HepG2 (cell line): Measurements from ENCODE around the gene UBL7. TPM values are rescaled to one million over a fixed set of nuclear protein-coding genes. Genes with fewer than 3 reads are reported as not detected.

Source experiments
- ATAC-seq: fragments of 200-7000 bp; cut with Tn5 transposase; 3 replicates; pipeline ENCODE4 v1.9.1; 2020; ENCODE audit warnings: mild to moderate bottlenecking, moderate library complexity
- BruUV-seq: library from RNA; stranded (reverse); fragments of 400-500 nt; replicated peaks from 2 replicates; lab custom pipeline; 2021; lab: Mats Ljungman, UMichigan
- CTCF ChIA-PET: fragments of 300-600 bp; formaldehyde crosslinking; extraction: SDS; loops from one replicate; lab custom pipeline; 2021; ENCODE audit warnings: low total read pairs, inconsistent platforms, low intra/inter-chr PET ratio; lab: Yijun Ruan, JAX
- POLR2A ChIA-PET: fragments of 350-600 bp; sonication (Branson Sonifier 250); formaldehyde crosslinking; loops from one replicate; lab custom pipeline; 2020; ENCODE audit warnings: antibody characterized with exemption, inconsistent platforms; lab: Yijun Ruan, JAX
- DNase-seq: peaks from one replicate; pipeline ENCODE4 v3.0.0-alpha.2; 2015; ENCODE audit warnings: low spot score
- FAIRE-seq: peaks from 3 replicates; lab custom pipeline; 2011; peaks lifted over from hg19 to GRCh38; lab: Jason Lieb, UNC
- H2AFZ ChIP-seq: one replicate; pipeline ENCODE4 v1.6.1; 2011; ENCODE audit warnings: low read length, inconsistent platforms
- H3K27ac ChIP-seq: fragments of 300-600 bp; 3 replicates; pipeline ENCODE4 v1.8.0; 2011; ENCODE audit warnings: mixed run types, mild to moderate bottlenecking, mixed read lengths, low read length, inconsistent platforms; ENCODE audit not compliant: insufficient read depth; ENCODE audit errors: extremely low read length
- H3K27me3 ChIP-seq, 2 experiments: fragments of 200-600 bp in 1 of 2; 2 replicates in 1 of 2; 3 replicates in 1 of 2; pipeline versions ENCODE4 v1.6.0 to v1.8.0; 2011; ENCODE audit warnings: low read length in 2 of 2, mild to moderate bottlenecking in 2 of 2, moderate library complexity in 2 of 2, inconsistent platforms in 1 of 2; ENCODE audit not compliant: insufficient read depth in 2 of 2, control insufficient read depth in 1 of 2
- H3K36me3 ChIP-seq, 2 experiments: fragments of 200-600 bp in 1 of 2; replicated peaks in 1 of 2; 2 replicates in 1 of 2; 3 replicates in 1 of 2; pipeline versions ENCODE4 v1.5.1 to v1.8.0; 2011; ENCODE audit warnings: low read length in 2 of 2, inconsistent platforms in 1 of 2; ENCODE audit not compliant: insufficient read depth in 2 of 2, control insufficient read depth in 1 of 2
- H3K4me1 ChIP-seq: 2 replicates; pipeline ENCODE4 v1.5.1; 2012; ENCODE audit warnings: low read length, inconsistent platforms; ENCODE audit not compliant: insufficient read depth
- H3K4me2 ChIP-seq: 2 replicates; pipeline ENCODE4 v1.6.0; 2011; ENCODE audit warnings: low read depth, low read length, inconsistent platforms
- H3K4me3 ChIP-seq, 3 experiments: fragments of 200-600 bp in 1 of 3; sonication (generic), shearing (Covaris generic) in 1 of 3; replicated peaks in 1 of 3; 2 replicates each; pipeline ENCODE4 v1.5.1; 2011 to 2016; ENCODE audit warnings: low read length in 3 of 3, inconsistent platforms in 2 of 3, low read depth in 2 of 3, mild to moderate bottlenecking in 2 of 3, control low read depth in 1 of 3, mixed read lengths in 1 of 3; ENCODE audit not compliant: insufficient read depth in 1 of 3
- H3K79me2 ChIP-seq: one replicate; pipeline ENCODE4 v1.6.1; 2011; ENCODE audit warnings: low read length, inconsistent platforms; ENCODE audit not compliant: insufficient read depth
- H3K9ac ChIP-seq: 2 replicates; pipeline ENCODE4 v1.6.0; 2011; ENCODE audit warnings: mild to moderate bottlenecking, low read depth, low read length, inconsistent platforms; ENCODE audit not compliant: insufficient read depth
- H3K9me3 ChIP-seq: 2 replicates; pipeline ENCODE4 v1.5.1; 2012; ENCODE audit warnings: mild to moderate bottlenecking, low read length
- H4K20me1 ChIP-seq: 2 replicates; pipeline ENCODE4 v1.6.0; 2011; ENCODE audit warnings: inconsistent platforms, mild to moderate bottlenecking, low read length, moderate library complexity; ENCODE audit not compliant: insufficient read depth
- CSRNP1 ChIP-seq: sonication (generic); formaldehyde crosslinking; IDR thresholded peaks from 2 replicates; pipeline ENCODE4 v1.8.1; 2023; ENCODE audit warnings: mild to moderate bottlenecking, missing genetic modification reagents
- KLF6 ChIP-seq: IDR thresholded peaks from 2 replicates; pipeline ENCODE4 v1.8.0; 2016; ENCODE audit warnings: missing biosample characterization, missing genetic modification reagents
- LCORL ChIP-seq, 2 experiments: fragments of 450-650 bp in 1 of 2; sonication (generic) in 1 of 2; formaldehyde crosslinking in 1 of 2; IDR thresholded peaks; 2 replicates each; pipeline versions ENCODE4 v1.5.0 to v1.6.1; 2017 to 2020; ENCODE audit warnings: antibody characterized with exemption in 1 of 2, missing genetic modification reagents in 1 of 2
- MXD4 ChIP-seq: IDR thresholded peaks from 2 replicates; pipeline ENCODE4 v1.6.1; 2016; ENCODE audit warnings: mild to moderate bottlenecking, missing biosample characterization, missing genetic modification reagents
- MZF1 ChIP-seq: sonication (generic); formaldehyde crosslinking; IDR thresholded peaks from 2 replicates; pipeline ENCODE4 v1.8.1; 2023; ENCODE audit warnings: mild to moderate bottlenecking, missing genetic modification reagents, borderline replicate concordance
- NFIC ChIP-seq: IDR thresholded peaks from 2 replicates; pipeline ENCODE4 v1.6.1; 2012; ENCODE audit warnings: mild to moderate bottlenecking, low read length, inconsistent platforms
- SMARCC2 ChIP-seq: fragments of 450-650 bp; IDR thresholded peaks from 2 replicates; pipeline ENCODE4 v1.6.1; 2017; ENCODE audit warnings: antibody characterized with exemption, mild to moderate bottlenecking
- SMARCE1 ChIP-seq: fragments of 450-650 bp; IDR thresholded peaks from 2 replicates; pipeline ENCODE4 v1.6.1; 2017; ENCODE audit warnings: borderline replicate concordance
- U2AF2 ChIP-seq: fragments of 200-400 bp; formaldehyde crosslinking; IDR thresholded peaks from 2 replicates; pipeline ENCODE4 v1.6.1; 2017; ENCODE audit warnings: low read depth, mild to moderate bottlenecking, low read length
- ZBTB33 ChIP-seq: sonication (generic); formaldehyde crosslinking; IDR thresholded peaks from 2 replicates; pipeline ENCODE4 v1.4.0; 2020; ENCODE audit warnings: missing genetic modification reagents
- ZBTB42 ChIP-seq: sonication (generic); formaldehyde crosslinking; IDR thresholded peaks from 2 replicates; pipeline ENCODE4 v1.5.0; 2020; ENCODE audit warnings: mild to moderate bottlenecking, missing genetic modification reagents
- ZFP82 ChIP-seq: sonication (generic); formaldehyde crosslinking; IDR thresholded peaks from 2 replicates; pipeline ENCODE4 v1.5.1; 2020; ENCODE audit warnings: mild to moderate bottlenecking, missing genetic modification reagents, borderline replicate concordance
- ZNF121 ChIP-seq: sonication (generic); formaldehyde crosslinking; IDR thresholded peaks from 2 replicates; pipeline ENCODE4 v1.5.0; 2020; ENCODE audit warnings: mild to moderate bottlenecking, missing genetic modification reagents
- ZNF460 ChIP-seq: sonication (generic); formaldehyde crosslinking; IDR thresholded peaks from 2 replicates; pipeline ENCODE4 v1.5.1; 2020; ENCODE audit warnings: missing genetic modification reagents, mild to moderate bottlenecking, borderline replicate concordance
- ZNF580 ChIP-seq: IDR thresholded peaks from 2 replicates; pipeline ENCODE4 v1.6.1; 2016; ENCODE audit warnings: low read depth, borderline replicate concordance
- ZNF687 ChIP-seq: sonication (generic); formaldehyde crosslinking; IDR thresholded peaks from 2 replicates; pipeline ENCODE4 v1.5.1; 2020; ENCODE audit warnings: mild to moderate bottlenecking, missing genetic modification reagents, moderate library complexity
- WGBS: methylation state at CpG from one replicate; pipeline ENCODE4 v1.1.6; 2017; ENCODE audit warnings: low lambda C conversion rate; 5-methylcytosine and 5-hydroxymethylcytosine counted together
- in situ Hi-C: cut with HindIII; loops from 2 replicates; pipeline ENCODE4 v1.10.0; 2017; ENCODE audit warnings: low pct_unique_long_range_greater_than_20kb; ENCODE audit not compliant: extremely low pct_ligation_motif_present
- intact Hi-C: fragments of 100-400 bp; cut with micrococcal nuclease; formaldehyde crosslinking; loops from one replicate; pipeline ENCODE4 v1.10.0; 2022; ENCODE audit not compliant: unreplicated experiment
- polyA plus RNA-seq, 8 experiments: library from polyadenylated mRNA; depleted of rRNA in 3 of 8; stranded (reverse) in 7 of 8; unstranded in 1 of 8; fragments of >200 nt; fragmentation: Illumina TruSeq in 4 of 8; extraction: Trizol in 4 of 8; gene quantifications; 2 replicates each; pipeline versions ENCODE4 v1.2.1 to v1.2.3, GENCODE V29; 2011 to 2016; ENCODE audit warnings: low read depth in 4 of 8, missing spikeins in 1 of 8, mixed read lengths in 1 of 8; ENCODE audit not compliant: insufficient read depth in 1 of 8
- total RNA-seq, 5 experiments: library from RNA; depleted of rRNA; stranded (reverse); fragments of >200 nt; fragmentation: Illumina TruSeq; extraction: Trizol; gene quantifications; 2 replicates each; pipeline ENCODE4 v1.2.3, GENCODE V29; 2016; ENCODE audit warnings: low read depth in 1 of 5

Gene UBL7
- total and polyA plus RNA-seq, 2 of the 13 experiments (the other 11 are each of a cell fraction or from before 2014, with no cell fraction given), result 55.0 to 63.5 TPM

- in situ Hi-C loops, result no loop called here
- 24% methylated on average over 9 of the region's 10 CpGs for WGBS
- no peaks in the 10 kb centered on the region for H3K79me2 ChIP-seq
- no peak for TF ChIP-seq MZF1
- TF ChIP-seq NFIC, result no peak
- no peak for TF ChIP-seq LCORL (IDR thresholded peaks at IDR 0.05)
- no peak for TF ChIP-seq LCORL (CRISPR knock-in tag; IDR thresholded peaks at IDR 0.05)
- no peak for TF ChIP-seq ZNF580 (CRISPR knock-in tag)
- TF ChIP-seq MXD4 (CRISPR knock-in tag), result no peak
- no peak for TF ChIP-seq SMARCE1
- no peak for TF ChIP-seq U2AF2
- no peak for TF ChIP-seq KLF6 (CRISPR knock-in tag)
- TF ChIP-seq ZNF460 (CRISPR knock-in tag), result no peak
- TF ChIP-seq ZNF687, result no peak
- TF ChIP-seq ZBTB42 (CRISPR knock-in tag), result no peak
- no peak for TF ChIP-seq CSRNP1 (CRISPR knock-in tag)
- no peak for TF ChIP-seq ZNF121 (CRISPR knock-in tag)
- no peak for TF ChIP-seq ZFP82 (CRISPR knock-in tag)
- no peak for TF ChIP-seq ZBTB33 (CRISPR knock-in tag)
- TF ChIP-seq SMARCC2, result no peak
- TF ChIP-seq, all 625 proteins: peak for 0
- H3K9ac ChIP-seq, result no peak overlapping the region
- POLR2A ChIA-PET, result no interaction called here
- H3K4me1 ChIP-seq, result peaks cover 58% of the 10 kb centered on the region
- no peak overlapping the region for H2AFZ ChIP-seq
- H3K4me3 ChIP-seq, result no peak overlapping the region
- no peak for FAIRE-seq
- no peaks in the 10 kb centered on the region for H3K36me3 ChIP-seq
- intact Hi-C loops, result no loop called here
- BruUV-seq, result no TSS peak
- H3K4me2 ChIP-seq, result no peak overlapping the region
- no peak overlapping the region for H3K27ac ChIP-seq
- peaks cover 5 to 47% of the 10 kb centered on the region in 2 experiments for H3K27me3 ChIP-seq
- H4K20me1 ChIP-seq, result no peaks in the 10 kb centered on the region
- H3K9me3 ChIP-seq, result no peaks in the 10 kb centered on the region
- no peak for ATAC-seq
- no peak for DNase-seq
- CTCF ChIA-PET, result no interaction called here
These were observed 60.6 kb downstream of the UBL7 start for GRCh38 chr15:74400313-74400860.
